DMS114 treated with DMSO at 0.1 percent for 48 hours (cell line): ENCODE measurements around the gene LRRN4CL.

ENCODE experiments used
- DNase-seq: peaks from one replicate; lab custom pipeline; 2025; ENCODE audit not compliant: unreplicated experiment; lab: John Stamatoyannopoulos, UW

Gene LRRN4CL

GRCh38 chr11:62648185-62648966 lies 41.0 kb downstream of the LRRN4CL start:
- no peak for DNase-seq

GRCh38 chr11:62647609-62648005 lies 41.7 kb downstream of the LRRN4CL start:
- no peak for DNase-seq

GRCh38 chr11:62646825-62647608 lies 42.3 kb downstream of the LRRN4CL start:
- no peak for DNase-seq

GRCh38 chr11:62645946-62646824 lies 43.1 kb downstream of the LRRN4CL start, which contains the start of gene GANAB:
Gene GANAB (minus strand): TSS chr11:62646613. CDS start chr11:62646599, 14 bp downstream.
- peak; percentile 97 for DNase-seq

- no peak for DNase-seq
Observed at GRCh38 chr11:62645671-62645945, 43.7 kb downstream of the LRRN4CL start.

- no peak for DNase-seq
Observed at GRCh38 chr11:62644220-62644619, 45.1 kb downstream of the LRRN4CL start.
